Glutamatergic neuron (in vitro differentiated cells): ENCODE results near the gene TOB2. TPM values are rescaled to one million over a fixed set of nuclear protein-coding genes. Genes with fewer than 3 reads are reported as not detected.
"Not testable (repeated sequence)": the region's sequence is repeated elsewhere in the genome, so short reads cannot be mapped to it uniquely, and the experiment has no call there.

Experiments
- DNase-seq: peaks from one replicate; pipeline ENCODE4 v3.0.0; 2022
- H3K27ac Mint-ChIP-seq: one replicate; pipeline ENCODE4 v1.8.0; 2020; ENCODE audit warnings: mild to moderate bottlenecking, mixed read lengths, inconsistent platforms; ENCODE audit not compliant: unreplicated experiment
- H3K27me3 Mint-ChIP-seq: one replicate; pipeline ENCODE4 v1.8.0; 2020; ENCODE audit warnings: mild to moderate bottlenecking, moderate library complexity, mixed read lengths, inconsistent platforms; ENCODE audit not compliant: unreplicated experiment
- H3K36me3 Mint-ChIP-seq: one replicate; pipeline ENCODE4 v1.8.0; 2020; ENCODE audit warnings: mild to moderate bottlenecking, mixed read lengths, inconsistent platforms; ENCODE audit not compliant: unreplicated experiment
- H3K4me1 Mint-ChIP-seq: one replicate; pipeline ENCODE4 v1.8.0; 2020; ENCODE audit warnings: mild to moderate bottlenecking, low read depth, mixed read lengths, inconsistent platforms; ENCODE audit not compliant: unreplicated experiment
- H3K4me3 Mint-ChIP-seq: one replicate; pipeline ENCODE4 v1.8.0; 2020; ENCODE audit warnings: mild to moderate bottlenecking, mixed read lengths, inconsistent platforms; ENCODE audit not compliant: unreplicated experiment
- H3K9me3 Mint-ChIP-seq: one replicate; pipeline ENCODE4 v1.8.0; 2020; ENCODE audit warnings: mild to moderate bottlenecking, moderate library complexity, mixed read lengths, inconsistent platforms; ENCODE audit not compliant: unreplicated experiment
- CTCF ChIP-seq: fragments of 200-600 bp; sonication (generic); IDR thresholded peaks from one replicate; pipeline ENCODE4 v1.5.0; 2021; ENCODE audit not compliant: partially characterized antibody, unreplicated experiment
- total RNA-seq: library from RNA; stranded (reverse); fragmentation: NEBNext Ultra II Directional; extraction: Animal tissue kit (Norgen Biotek cat#: 25700); gene quantifications from one replicate; pipeline ENCODE4 v1.2.1, GENCODE V29; 2021; ENCODE audit not compliant: unreplicated experiment

The TOB2 gene
- total RNA-seq, 1 donor from 2014 or later, result 43.3 TPM

GRCh38 chr22:41408665-41409064 lies 37.9 kb downstream of the TOB2 start:
- Mint-ChIP-seq H3K9me3 (peaks cover 2% of the 10 kb centered on the region), H3K36me3 (no peaks in the 10 kb centered on the region), H3K4me3 (no peak overlapping the region), H3K27me3 (peaks cover under 1% of the 10 kb centered on the region), H3K27ac (no peak overlapping the region), H3K4me1 (peaks cover 8% of the 10 kb centered on the region)
- no peak for DNase-seq
- TF ChIP-seq CTCF, result no peak

GRCh38 chr22:41407433-41407832 lies 39.2 kb downstream of the TOB2 start:
- DNase-seq, result no peak
- Mint-ChIP-seq H3K9me3 (peaks cover 2% of the 10 kb centered on the region), H3K4me1 (peaks cover 10% of the 10 kb centered on the region), H3K4me3 (no peak overlapping the region), H3K36me3 (no peaks in the 10 kb centered on the region), H3K27ac (no peak overlapping the region), H3K27me3 (peaks cover 3% of the 10 kb centered on the region)
- no peak for TF ChIP-seq CTCF

- H3K27me3 Mint-ChIP-seq, result peaks cover 3% of the 10 kb centered on the region
- no peak overlapping the region for H3K4me3 Mint-ChIP-seq
- TF ChIP-seq CTCF, result no peak
- no peak overlapping the region for H3K27ac Mint-ChIP-seq
- peaks cover 10% of the 10 kb centered on the region for H3K4me1 Mint-ChIP-seq
- H3K9me3 Mint-ChIP-seq, result peaks cover 2% of the 10 kb centered on the region
- DNase-seq, result no peak
- no peaks in the 10 kb centered on the region for H3K36me3 Mint-ChIP-seq
These were observed 40.2 kb downstream of the TOB2 start for GRCh38 chr22:41406410-41406809.

- no peaks in the 10 kb centered on the region for H3K36me3 Mint-ChIP-seq
- TF ChIP-seq CTCF, result no peak
- no peak for DNase-seq
- H3K27me3 Mint-ChIP-seq, result peaks cover 3% of the 10 kb centered on the region
- H3K4me1 Mint-ChIP-seq, result peaks cover 8% of the 10 kb centered on the region
- no peak overlapping the region for H3K27ac Mint-ChIP-seq
- H3K9me3 Mint-ChIP-seq, result peaks cover 2% of the 10 kb centered on the region
- no peak overlapping the region for H3K4me3 Mint-ChIP-seq
These were observed 41.0 kb downstream of the TOB2 start for GRCh38 chr22:41405588-41405987.

GRCh38 chr22:41403532-41404318 lies 42.9 kb downstream of the TOB2 start:
- Mint-ChIP-seq H3K27ac (peak overlapping the region; percentile 63), H3K4me3 (peak overlapping the region; percentile 23), H3K4me1 (peaks cover 8% of the 10 kb centered on the region), H3K27me3 (peaks cover 3% of the 10 kb centered on the region), H3K9me3 (peaks cover 4% of the 10 kb centered on the region), H3K36me3 (no peaks in the 10 kb centered on the region)
- TF ChIP-seq CTCF, result peak; percentile 94
- peak; percentile 84 for DNase-seq

GRCh38 chr22:41402851-41403250 lies 43.8 kb downstream of the TOB2 start:
- H3K4me3 Mint-ChIP-seq, H3K36me3 Mint-ChIP-seq, H3K4me1 Mint-ChIP-seq, DNase-seq, H3K27me3 Mint-ChIP-seq, H3K9me3 Mint-ChIP-seq: not testable (repeated sequence)
- peak overlapping the region; percentile 34 for H3K27ac Mint-ChIP-seq
